PC-9 (cell line): ENCODE results near the gene PRRG2.

Experiments
- CTCF ChIP-seq: fragments of 200-600 bp; sonication (generic); conservative IDR thresholded peaks from 2 replicates; pipeline ENCODE4 v1.6.1; 2017; ENCODE audit warnings: mixed run types, antibody characterized with exemption, mild to moderate bottlenecking, moderate library complexity
- EZH2 ChIP-seq: fragments of 200-600 bp; sonication (generic); IDR thresholded peaks from 2 replicates; pipeline ENCODE4 v1.8.0; 2017; ENCODE audit warnings: antibody characterized with exemption, low read depth

GRCh38 chr19:49588365-49589122 lies 7.4 kb downstream of the PRRG2 start:
- TF ChIP-seq CTCF (no peak), EZH2 (no peak)
